ENCODE measurements around the gene BAIAP2L2.

BAIAP2L2 gene

GRCh38 chr22:38106814-38107578 is 3.5 kb downstream of the BAIAP2L2 start:
- no peak for DNase-seq

GRCh38 chr22:38104084-38104483 is 6.4 kb downstream of the BAIAP2L2 start:
- DNase-seq, result no peak

DNA sequence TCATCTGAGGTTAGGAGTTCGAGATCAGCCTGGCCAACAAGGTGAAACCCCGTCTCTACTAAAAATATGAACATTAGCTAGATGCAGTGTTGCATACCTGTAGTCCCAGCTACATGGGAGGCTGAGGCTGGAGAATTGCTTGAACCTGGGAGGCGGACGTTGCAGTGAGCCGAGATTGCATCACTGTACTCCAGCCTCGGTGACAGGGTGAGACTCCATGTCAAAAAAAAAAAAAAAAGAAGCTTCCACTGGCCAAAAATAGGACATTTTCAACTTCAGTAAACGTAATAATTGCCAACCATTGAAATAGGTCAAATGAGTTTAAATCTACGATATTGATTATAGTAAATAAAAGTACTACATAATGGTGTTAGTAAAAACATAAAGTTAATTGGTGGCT is 6.8 kb downstream of the BAIAP2L2 start:
- no peak for DNase-seq

- DNase-seq, result no peak
Observed at GRCh38 chr22:38098410-38099249, 11.9 kb downstream of the BAIAP2L2 start.

DNA sequence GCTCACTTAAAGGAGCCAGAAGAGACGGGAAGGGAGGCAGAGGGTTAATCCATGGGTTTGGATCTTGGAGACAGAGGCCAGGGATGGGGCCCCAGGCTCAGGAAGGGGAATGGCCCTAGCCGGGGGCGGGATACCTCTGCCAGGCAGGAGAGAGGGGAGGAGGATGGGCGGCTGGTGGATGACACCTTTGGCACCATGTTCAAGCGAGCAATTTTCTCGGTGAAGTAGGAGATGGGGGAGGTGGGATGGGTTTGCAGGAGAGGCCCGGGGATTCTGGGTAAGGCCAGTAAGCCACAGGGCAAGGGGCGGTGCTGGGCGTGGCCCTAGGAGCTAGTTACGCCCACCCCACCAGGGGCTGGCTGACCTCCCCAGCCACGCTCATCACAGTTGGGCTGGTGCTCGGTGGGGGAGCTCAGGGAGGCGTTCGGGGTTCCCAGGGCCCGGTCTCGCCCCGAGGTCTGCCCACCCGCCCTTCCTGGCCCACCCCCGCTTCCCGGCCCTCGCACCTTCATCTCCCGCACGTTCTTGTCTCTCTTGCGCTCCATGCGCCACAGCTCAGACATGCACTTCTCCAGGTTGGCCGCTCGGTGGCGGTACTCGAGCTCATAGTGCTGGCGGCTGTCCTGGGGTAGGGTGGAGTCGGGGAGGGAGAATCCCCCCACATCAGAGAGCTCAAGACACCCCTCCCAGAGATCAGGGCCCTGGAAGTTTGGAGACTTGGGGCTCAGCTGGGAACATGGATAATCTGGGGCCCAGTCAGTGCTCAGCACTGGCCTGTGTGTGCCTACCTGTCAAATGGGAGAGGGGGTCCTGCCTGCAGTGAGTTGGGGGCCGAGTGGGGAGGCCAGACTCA is 12.7 kb downstream of the BAIAP2L2 start:
- no peak for DNase-seq

DNA sequence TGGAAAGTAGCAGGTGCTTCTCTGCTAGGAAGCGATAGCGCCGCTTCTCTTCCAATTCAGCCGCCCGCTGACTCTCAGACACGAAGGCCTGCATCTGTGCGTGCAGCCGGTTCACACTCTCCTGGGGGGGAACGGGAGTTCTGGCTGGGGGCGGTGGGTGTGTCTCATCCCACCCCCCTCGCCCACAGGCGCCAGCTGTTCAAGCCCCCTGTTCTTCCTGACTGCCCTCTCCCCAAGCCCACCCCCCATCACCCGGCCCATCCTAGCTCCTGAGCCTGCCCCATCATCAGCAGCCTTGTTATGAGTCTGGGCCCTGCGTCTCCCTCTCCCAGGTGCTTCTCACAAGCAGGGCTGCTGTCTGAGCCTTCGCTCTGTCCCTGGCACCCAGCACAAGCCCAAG is 13.4 kb downstream of the BAIAP2L2 start:
- DNase-seq, result no peak

DNA sequence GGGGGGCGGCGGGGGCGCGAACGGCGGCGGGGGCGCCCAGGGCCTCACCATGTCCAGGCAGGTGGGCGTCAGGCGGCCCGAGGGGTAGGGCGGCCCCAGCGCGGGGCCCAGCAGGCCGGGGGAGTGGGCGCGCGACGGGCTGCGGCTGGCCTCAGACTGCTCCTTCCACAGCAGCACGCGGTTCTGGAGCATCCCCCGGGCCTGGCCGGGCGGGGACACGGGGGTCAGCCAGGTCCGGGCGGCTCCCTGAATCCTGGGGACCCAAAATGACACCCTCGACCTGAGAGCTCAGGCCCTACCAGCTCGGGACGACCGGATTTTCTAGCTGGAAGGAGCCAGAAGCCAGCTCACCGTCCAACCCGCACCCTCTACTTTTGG is 21.0 kb downstream of the BAIAP2L2 start:
- no peak for DNase-seq

DNA sequence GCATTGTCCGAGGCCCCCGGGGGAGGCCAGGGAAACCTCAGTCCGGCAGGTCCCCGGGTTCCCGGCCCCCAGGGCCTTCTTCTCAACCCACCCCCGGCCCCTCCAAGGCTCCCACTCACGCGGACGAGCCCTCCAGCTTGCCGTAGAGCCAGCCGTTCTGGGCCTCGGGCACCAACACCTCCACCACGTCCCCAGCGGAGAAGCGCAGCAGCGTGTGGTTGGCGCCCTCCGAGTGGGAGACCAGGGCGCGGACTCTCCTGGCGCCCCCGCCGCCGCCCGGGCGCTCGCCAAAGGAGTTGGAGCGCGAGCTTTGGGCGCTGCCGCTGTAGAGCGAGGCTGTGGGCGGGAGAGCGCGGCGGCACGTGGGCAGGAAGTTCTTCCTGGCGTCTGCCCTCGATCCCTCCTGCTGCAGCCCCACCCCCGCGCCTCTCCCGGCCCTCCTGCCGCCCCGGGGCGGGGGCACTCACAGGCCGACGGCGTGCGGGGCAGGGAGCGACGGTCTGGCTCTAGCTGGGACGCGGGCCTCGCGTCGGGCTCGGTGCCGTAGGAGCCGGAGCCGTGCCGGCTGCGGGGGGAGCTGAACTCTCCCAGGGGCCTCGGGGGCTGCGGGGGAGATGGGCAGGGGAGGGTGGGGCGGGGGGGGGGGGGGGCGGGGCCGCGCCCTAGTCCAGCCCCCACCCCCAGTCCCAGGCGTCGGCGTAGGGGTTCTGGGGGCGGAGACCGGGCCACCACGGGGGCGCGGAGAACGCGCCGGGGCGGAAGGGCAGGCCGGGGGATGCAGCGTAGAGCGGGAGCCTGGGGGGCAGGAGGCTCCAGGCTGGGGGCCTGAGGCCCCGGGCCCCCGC is 21.6 kb downstream of the BAIAP2L2 start:
- no peak for DNase-seq

DNA sequence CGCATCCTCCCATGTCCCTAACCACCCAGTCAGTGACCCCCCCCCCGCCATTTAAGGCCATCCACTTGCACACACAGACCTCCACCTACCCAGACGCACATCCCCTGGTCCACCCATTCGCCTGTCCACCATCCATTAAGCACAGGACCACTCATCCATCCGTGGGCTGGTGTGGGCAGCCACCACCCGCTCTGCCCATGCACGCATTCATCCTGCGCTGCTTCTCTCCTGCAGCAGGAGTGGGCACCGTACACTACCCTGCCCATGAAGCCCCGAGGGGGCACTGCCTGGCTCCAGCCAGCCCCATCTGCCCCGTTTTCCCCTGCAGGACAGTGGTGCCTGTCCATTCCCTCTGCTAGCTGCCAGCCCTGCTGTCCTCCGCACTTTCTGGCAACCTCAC is 22.6 kb downstream of the BAIAP2L2 start:
- DNase-seq, result no peak

GRCh38 chr22:38086942-38087341 is 23.5 kb downstream of the BAIAP2L2 start:
- DNase-seq, result no peak

GRCh38 chr22:38086001-38086845 is 24.3 kb downstream of the BAIAP2L2 start:
- no peak for DNase-seq

DNA sequence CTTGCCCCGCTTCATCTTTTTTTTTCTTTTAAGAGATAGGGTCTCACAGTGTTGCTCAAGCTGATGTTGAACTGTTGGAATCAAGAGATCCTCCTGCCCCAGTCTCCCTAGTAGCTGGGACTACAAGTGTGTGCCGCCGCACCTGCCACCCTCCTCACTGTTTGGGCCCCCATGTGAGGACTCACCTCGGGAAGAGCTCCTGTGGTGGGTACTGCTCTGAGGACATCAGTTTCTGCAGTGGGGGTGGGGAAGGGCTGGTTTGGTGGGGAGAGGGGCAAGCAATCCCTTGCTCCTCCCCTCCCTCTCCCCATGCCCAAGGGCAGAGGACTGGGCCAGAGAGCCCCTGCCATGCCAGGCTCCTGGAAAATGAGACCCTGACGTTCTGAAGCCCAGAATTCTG is 25.0 kb downstream of the BAIAP2L2 start:
- DNase-seq, result no peak

GRCh38 chr22:38085056-38085455 is 25.4 kb downstream of the BAIAP2L2 start:
- DNase-seq, result no peak

DNA sequence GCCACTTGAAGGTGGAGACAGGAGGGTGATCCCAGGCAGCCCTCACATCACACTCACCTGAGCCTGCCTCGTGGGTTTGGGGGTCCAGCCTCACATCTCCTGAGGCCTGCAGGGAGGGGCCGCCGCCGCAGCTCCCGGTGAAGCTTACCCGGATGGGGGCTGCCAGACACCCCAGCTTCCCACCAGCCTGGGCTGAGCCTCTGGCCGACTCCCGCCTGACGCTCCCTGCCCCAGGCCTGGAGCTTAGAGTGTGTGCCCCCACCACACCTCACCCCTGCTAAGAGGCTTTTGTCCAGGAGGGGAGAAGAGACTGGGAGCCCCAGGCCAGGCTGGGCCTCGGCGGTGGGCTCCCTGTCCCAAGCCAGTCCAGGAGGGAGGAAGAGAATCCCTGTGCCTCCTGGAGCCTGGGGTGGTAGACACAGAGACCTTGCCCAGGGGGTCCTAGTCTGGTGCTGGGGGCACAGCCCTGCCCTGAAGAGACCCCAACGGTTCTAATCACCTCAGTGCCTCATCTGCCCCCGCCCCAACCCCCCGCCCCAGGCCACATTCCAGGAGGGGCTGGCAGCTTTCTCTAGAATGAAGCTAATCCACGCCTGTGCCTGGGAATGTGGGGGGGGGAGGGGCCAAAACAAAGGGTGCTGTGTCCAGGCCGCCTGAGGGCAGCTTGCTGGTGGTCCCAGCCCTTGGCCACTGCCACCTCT is 26.4 kb downstream of the BAIAP2L2 start, which contains the start of gene SLC16A8:
Gene SLC16A8, minus strand, starts transcription at position 254 of the 701 bp plus-strand sequence. CDS start 1,311 bp downstream, outside the sequence.
- DNase-seq, result no peak

- no peak for DNase-seq
Observed at GRCh38 chr22:38082986-38083710, 27.3 kb downstream of the BAIAP2L2 start.

- DNase-seq, result no peak
Observed at GRCh38 chr22:38081941-38082828, 28.3 kb downstream of the BAIAP2L2 start.

GRCh38 chr22:38081636-38081940 is 28.9 kb downstream of the BAIAP2L2 start:
- DNase-seq, result no peak

GRCh38 chr22:38080850-38081635 is 29.4 kb downstream of the BAIAP2L2 start:
- no peak for DNase-seq
